HCT116 (cell line): ENCODE measurements around the gene RAI2. TPM values are rescaled to one million over a fixed set of nuclear protein-coding genes. Genes with fewer than 3 reads are reported as not detected.

Experiments
- ATAC-seq: fragments of 200-7000 bp; cut with Tn5 transposase; 2 replicates; pipeline ENCODE4 v1.9.1; 2020; ENCODE audit warnings: mild to moderate bottlenecking, moderate library complexity
- BruUV-seq: library from RNA; stranded (reverse); fragments of 400-500 nt; replicated peaks from 2 replicates; lab custom pipeline; 2021; lab: Mats Ljungman, UMichigan
- CTCF ChIA-PET: fragments of 300-600 bp; sonication (Branson Sonifier 250); formaldehyde crosslinking; loops from one replicate; lab custom pipeline; 2021; ENCODE audit warnings: antibody characterized with exemption; lab: Charles Lee
- POLR2A ChIA-PET: fragments of 300-600, 350-600 bp; sonication (Branson Sonifier 250); formaldehyde crosslinking; loops from one replicate; lab custom pipeline; 2021; ENCODE audit warnings: antibody characterized with exemption; lab: Charles Lee
- RAD21 ChIA-PET, 2 experiments: fragments of 300-600 bp; sonication (Branson Sonifier 250); formaldehyde crosslinking; loops; one replicate each; lab custom pipeline; 2023; ENCODE audit warnings: low total read pairs in 2 of 2; ENCODE audit not compliant: uncharacterized antibody in 2 of 2, unreplicated experiment in 2 of 2, low non-redundant PET in 1 of 2; lab: Charles Lee
- DNase-seq: peaks from one replicate; pipeline ENCODE4 v3.0.0-alpha.2; 2010; ENCODE audit warnings: low read depth, low spot score
- H2AFZ ChIP-seq: fragments of 200-600 bp; shearing (Covaris generic), sonication (generic); 2 replicates; pipeline ENCODE4 v1.6.1; 2017; ENCODE audit warnings: low read depth, mixed run types, mixed read lengths, antibody characterized with exemption, low read length; ENCODE audit not compliant: poor library complexity, severe bottlenecking
- H3K27ac ChIP-seq: 2 replicates; pipeline ENCODE4 v1.5.1; 2012; ENCODE audit warnings: low read depth, low read length
- H3K27me3 ChIP-seq: fragments of 200-600 bp; sonication (generic); 2 replicates; pipeline ENCODE4 v1.6.1; 2016; ENCODE audit warnings: mixed run types, low read length, mixed read lengths; ENCODE audit not compliant: insufficient read depth
- H3K36me3 ChIP-seq, 2 experiments: fragments of 200-500 bp in 1 of 2; fragments of 200-600 bp in 1 of 2; sonication (Bioruptor generic) in 1 of 2; sonication (generic) in 1 of 2; 2 replicates each; pipeline versions ENCODE4 v1.5.1 to v1.6.1; 2014 to 2016; ENCODE audit warnings: low read length in 2 of 2, inconsistent platforms in 1 of 2, mixed read lengths in 1 of 2, mixed run types in 1 of 2; ENCODE audit not compliant: insufficient read depth in 2 of 2, control insufficient read depth in 1 of 2
- H3K4me1 ChIP-seq, 2 experiments: fragments of 200-600 bp in 1 of 2; sonication (generic) in 1 of 2; 2 replicates each; pipeline versions ENCODE4 v1.5.1 to v1.6.1; 2012 to 2017; ENCODE audit warnings: low read length in 2 of 2, inconsistent platforms in 1 of 2, mild to moderate bottlenecking in 1 of 2, mixed read lengths in 1 of 2, mixed run types in 1 of 2, moderate library complexity in 1 of 2; ENCODE audit not compliant: insufficient read depth in 2 of 2, control insufficient read depth in 1 of 2
- H3K4me2 ChIP-seq: fragments of 200-600 bp; sonication (generic); 2 replicates; pipeline ENCODE4 v1.6.1; 2017; ENCODE audit warnings: mixed run types, low read length, mixed read lengths
- H3K4me3 ChIP-seq, 2 experiments: fragments of 200-600 bp in 1 of 2; sonication (generic) in 1 of 2; replicated peaks in 1 of 2; 2 replicates each; pipeline ENCODE4 v1.5.1; 2011 to 2016; ENCODE audit warnings: low read length in 2 of 2, control low read depth in 1 of 2, low read depth in 1 of 2, mild to moderate bottlenecking in 1 of 2, mixed read lengths in 1 of 2, mixed run types in 1 of 2
- H3K79me2 ChIP-seq: fragments of 200-600 bp; sonication (generic); 2 replicates; pipeline ENCODE4 v1.6.1; 2017; ENCODE audit warnings: mild to moderate bottlenecking, mixed run types, low read length, moderate library complexity, mixed read lengths; ENCODE audit not compliant: insufficient read depth
- H3K9ac ChIP-seq: fragments of 200-600 bp; sonication (generic); 2 replicates; pipeline ENCODE4 v1.6.1; 2016; ENCODE audit warnings: low read length, mixed read lengths
- H3K9me2 ChIP-seq: fragments of 200-600 bp; sonication (generic), shearing (Covaris generic); 2 replicates; pipeline ENCODE4 v1.6.1; 2017; ENCODE audit warnings: mixed run types, mild to moderate bottlenecking, moderate library complexity; ENCODE audit not compliant: insufficient read depth
- H3K9me3 ChIP-seq, 2 experiments: fragments of 200-500 bp in 1 of 2; fragments of 200-600 bp in 1 of 2; sonication (Bioruptor generic) in 1 of 2; sonication (generic) in 1 of 2; 2 replicates each; pipeline ENCODE4 v1.6.1; 2014 to 2017; ENCODE audit warnings: low read length in 2 of 2, mixed read lengths in 2 of 2, inconsistent platforms in 1 of 2, low read depth in 1 of 2, mild to moderate bottlenecking in 1 of 2, mixed run types in 1 of 2, moderate library complexity in 1 of 2; ENCODE audit not compliant: control insufficient read depth in 1 of 2, insufficient read depth in 1 of 2
- H4K20me1 ChIP-seq: fragments of 200-600 bp; sonication (generic), shearing (Covaris generic); 2 replicates; pipeline ENCODE4 v1.6.1; 2017; ENCODE audit warnings: mixed run types, mild to moderate bottlenecking, moderate library complexity; ENCODE audit not compliant: insufficient read depth
- CTCF ChIP-seq, 3 experiments: fragments of 200-600 bp in 1 of 3; sonication (generic) in 1 of 3; IDR thresholded peaks in 2 of 3; conservative IDR thresholded peaks in 1 of 3; 2 replicates each; pipeline ENCODE4 v1.5.1; 2012 to 2017; ENCODE audit warnings: low read depth in 2 of 3, low read length in 2 of 3, antibody characterized with exemption in 1 of 3, borderline replicate concordance in 1 of 3, control low read depth in 1 of 3, mild to moderate bottlenecking in 1 of 3, mixed read lengths in 1 of 3, mixed run types in 1 of 3, moderate library complexity in 1 of 3; ENCODE audit not compliant: insufficient read depth in 1 of 3
- ELF1 ChIP-seq: IDR thresholded peaks from 2 replicates; pipeline ENCODE4 v1.6.1; 2012; ENCODE audit warnings: low read depth, borderline replicate concordance
- RAD21 ChIP-seq: IDR thresholded peaks from 2 replicates; pipeline ENCODE4 v1.6.1; 2012; ENCODE audit warnings: low read depth, mild to moderate bottlenecking
- SIN3A ChIP-seq: IDR thresholded peaks from 2 replicates; pipeline ENCODE4 v1.6.1; 2012; ENCODE audit warnings: low read depth
- SP1 ChIP-seq: IDR thresholded peaks from 2 replicates; pipeline ENCODE4 v1.6.1; 2012; ENCODE audit warnings: low read depth
- ZBTB33 ChIP-seq: IDR thresholded peaks from 2 replicates; pipeline ENCODE4 v1.6.1; 2011; ENCODE audit warnings: mild to moderate bottlenecking, low read length, moderate library complexity; ENCODE audit not compliant: insufficient replicate concordance; ENCODE audit errors: extremely low read depth
- ZFX ChIP-seq: fragments of 450-650 bp; IDR thresholded peaks from 2 replicates; pipeline ENCODE4 v1.6.1; 2017
- intact Hi-C: fragments of 100-400 bp; cut with micrococcal nuclease; formaldehyde crosslinking; loops from 2 replicates; pipeline ENCODE4 v1.10.0; 2022
- total RNA-seq: library from RNA; stranded (reverse); gene quantifications from one replicate; pipeline ENCODE4 v1.2.1, GENCODE V29; 2021; ENCODE audit not compliant: unreplicated experiment

The RAI2 gene
- total RNA-seq, 1 experiment from 2014 or later, result not detected

- RAD21 ChIA-PET, result no interaction called here
- Histone ChIP-seq H4K20me1 (no peaks in the 10 kb centered on the region), H3K79me2 (no peaks in the 10 kb centered on the region), H3K36me3 (no peaks in the 10 kb centered on the region; a peak in 1 of 4 replicates), H3K4me2 (no peak overlapping the region), H2AFZ (no peak overlapping the region), H3K27ac (no peak overlapping the region), H3K9me3 (no peaks in the 10 kb centered on the region), H3K9ac (no peak overlapping the region), H3K9me2 (no peaks in the 10 kb centered on the region), H3K27me3 (no peaks in the 10 kb centered on the region), H3K4me3 (no peak overlapping the region), H3K4me1 (no peaks in the 10 kb centered on the region)
- no peak for DNase-seq
- POLR2A ChIA-PET, result no interaction called here
- CTCF ChIA-PET, result no interaction called here
- TF ChIP-seq ZBTB33 (no peak), ELF1 (no peak), ZFX (no peak), SIN3A (no peak), SP1 (no peak), CTCF (IDR thresholded peaks at IDR 0.05 in 2 of 3, conservative IDR thresholded peaks at IDR 0.05 in 1 of 3; ENCODE audit: borderline replicate concordance in 1 of 3, insufficient read depth in 1 of 3, low read depth in 2 of 3, low read length in 2 of 3) (no peak), RAD21 (no peak)
- ATAC-seq, result no peak
- intact Hi-C loops, result no loop called here
- BruUV-seq, result no TSS peak
Observed at GRCh38 chrX:17758382-17758781, 102.7 kb downstream of the RAI2 start.
